ENCODE data around the gene REEP6.
"Not testable (repeated sequence)": the region's sequence is repeated elsewhere in the genome, so short reads cannot be mapped to it uniquely, and the experiment has no call there.

Gene REEP6

DNA sequence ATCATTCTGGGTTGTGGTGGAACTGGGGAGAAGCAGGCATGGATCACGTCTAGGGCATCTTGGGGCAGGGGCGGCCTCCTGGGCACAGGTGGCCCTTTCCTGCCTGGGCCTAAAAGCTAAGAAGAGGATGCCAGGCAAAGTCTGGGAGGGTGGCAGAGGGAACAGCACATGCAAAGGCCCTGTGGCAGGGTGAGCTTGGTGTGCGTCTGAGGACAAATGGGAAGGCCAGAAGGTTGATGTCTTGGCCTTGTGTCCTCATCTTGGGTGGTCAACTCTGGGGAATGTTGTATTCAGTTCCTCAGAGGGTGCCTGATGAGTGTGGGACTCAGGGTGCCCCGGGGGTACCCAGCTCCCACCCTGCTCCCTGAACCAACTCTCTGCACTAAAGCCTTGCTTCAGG, 27.5 kb downstream of the REEP6 start:
- peaks cover 45% of the 10 kb centered on the region for H3K27me3 Mint-ChIP-seq (ENCODE audit: low read depth)
- no peak overlapping the region for H3K27ac Mint-ChIP-seq
- H3K4me3 Mint-ChIP-seq, result no peak overlapping the region
- H3K4me1 Mint-ChIP-seq, result peaks cover 4% of the 10 kb centered on the region
- no peaks in the 10 kb centered on the region for H3K36me3 Mint-ChIP-seq (ENCODE audit: low read depth)
- H3K9me3 Mint-ChIP-seq, result peaks cover 3% of the 10 kb centered on the region
- TF ChIP-seq, protein P1, sequence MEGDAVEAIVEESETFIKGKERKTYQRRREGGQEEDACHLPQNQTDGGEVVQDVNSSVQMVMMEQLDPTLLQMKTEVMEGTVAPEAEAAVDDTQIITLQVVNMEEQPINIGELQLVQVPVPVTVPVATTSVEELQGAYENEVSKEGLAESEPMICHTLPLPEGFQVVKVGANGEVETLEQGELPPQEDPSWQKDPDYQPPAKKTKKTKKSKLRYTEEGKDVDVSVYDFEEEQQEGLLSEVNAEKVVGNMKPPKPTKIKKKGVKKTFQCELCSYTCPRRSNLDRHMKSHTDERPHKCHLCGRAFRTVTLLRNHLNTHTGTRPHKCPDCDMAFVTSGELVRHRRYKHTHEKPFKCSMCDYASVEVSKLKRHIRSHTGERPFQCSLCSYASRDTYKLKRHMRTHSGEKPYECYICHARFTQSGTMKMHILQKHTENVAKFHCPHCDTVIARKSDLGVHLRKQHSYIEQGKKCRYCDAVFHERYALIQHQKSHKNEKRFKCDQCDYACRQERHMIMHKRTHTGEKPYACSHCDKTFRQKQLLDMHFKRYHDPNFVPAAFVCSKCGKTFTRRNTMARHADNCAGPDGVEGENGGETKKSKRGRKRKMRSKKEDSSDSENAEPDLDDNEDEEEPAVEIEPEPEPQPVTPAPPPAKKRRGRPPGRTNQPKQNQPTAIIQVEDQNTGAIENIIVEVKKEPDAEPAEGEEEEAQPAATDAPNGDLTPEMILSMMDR (IDR thresholded peaks at IDR 0.05; ENCODE audit: unreplicated experiment in 3 of 3), result no peak

DNA sequence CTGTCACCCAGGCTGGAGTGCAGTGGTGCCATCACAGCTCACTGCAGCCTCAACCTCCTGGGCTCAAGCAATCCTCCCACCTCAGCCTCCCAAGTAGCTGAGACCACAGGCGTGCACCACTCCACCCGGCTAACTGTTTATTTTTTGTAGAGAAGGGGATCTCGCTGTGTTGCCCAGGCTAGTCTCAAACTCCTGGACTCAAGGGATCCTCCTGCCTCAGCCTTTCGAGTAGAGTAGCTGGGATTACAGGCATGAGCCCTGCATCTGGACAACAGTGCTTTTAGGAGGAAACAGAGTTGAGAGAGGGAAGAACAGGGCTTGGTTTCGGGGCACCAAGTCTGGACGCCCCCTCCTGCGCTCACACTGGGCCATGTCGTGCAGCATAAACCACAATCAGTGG, 28.8 kb downstream of the REEP6 start:
- not testable (repeated sequence) for H3K27ac Mint-ChIP-seq; H3K4me1 Mint-ChIP-seq; H3K9me3 Mint-ChIP-seq; H3K4me3 Mint-ChIP-seq; H3K36me3 Mint-ChIP-seq (ENCODE audit: low read depth)
- H3K27me3 Mint-ChIP-seq (ENCODE audit: low read depth), result peaks cover 46% of the 10 kb centered on the region

DNA sequence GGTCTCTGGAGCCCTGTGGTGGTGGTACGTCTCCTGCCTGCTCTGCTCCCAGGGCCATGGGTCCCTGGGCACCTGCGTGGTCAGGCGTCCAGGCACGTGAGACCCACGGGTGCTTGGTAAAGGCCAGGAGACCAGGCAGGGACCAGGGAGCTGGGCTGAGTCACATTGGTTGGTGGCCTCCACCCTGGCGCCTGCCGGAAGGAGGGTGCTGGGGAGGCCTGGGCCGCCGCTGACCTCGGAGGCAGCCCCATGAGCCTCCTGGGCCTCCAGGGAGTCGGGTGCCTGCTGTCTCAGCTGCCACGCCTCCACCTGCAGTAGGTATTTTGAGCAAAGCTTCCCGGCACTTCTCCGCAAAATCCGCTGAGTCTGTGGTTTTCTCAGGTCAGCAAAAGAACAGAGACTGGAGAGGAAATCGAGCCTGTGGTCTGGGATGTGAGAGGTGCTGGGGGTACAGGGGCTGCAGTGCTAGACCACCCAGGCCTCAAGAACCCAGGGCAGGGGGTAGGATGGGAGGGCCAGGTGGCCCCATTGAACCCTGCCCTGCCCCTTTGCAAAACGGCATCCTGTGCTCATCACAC, 29.3 kb downstream of the REEP6 start:
- Mint-ChIP-seq H3K27me3 (ENCODE audit: low read depth) (peaks cover 48% of the 10 kb centered on the region), H3K4me3 (no peak overlapping the region), H3K9me3 (peaks cover 3% of the 10 kb centered on the region), H3K27ac (no peak overlapping the region), H3K4me1 (peaks cover 12% of the 10 kb centered on the region), H3K36me3 (ENCODE audit: low read depth) (no peaks in the 10 kb centered on the region)
- TF ChIP-seq, protein P1 (IDR thresholded peaks at IDR 0.05; ENCODE audit: unreplicated experiment in 3 of 3), result no peak

DNA sequence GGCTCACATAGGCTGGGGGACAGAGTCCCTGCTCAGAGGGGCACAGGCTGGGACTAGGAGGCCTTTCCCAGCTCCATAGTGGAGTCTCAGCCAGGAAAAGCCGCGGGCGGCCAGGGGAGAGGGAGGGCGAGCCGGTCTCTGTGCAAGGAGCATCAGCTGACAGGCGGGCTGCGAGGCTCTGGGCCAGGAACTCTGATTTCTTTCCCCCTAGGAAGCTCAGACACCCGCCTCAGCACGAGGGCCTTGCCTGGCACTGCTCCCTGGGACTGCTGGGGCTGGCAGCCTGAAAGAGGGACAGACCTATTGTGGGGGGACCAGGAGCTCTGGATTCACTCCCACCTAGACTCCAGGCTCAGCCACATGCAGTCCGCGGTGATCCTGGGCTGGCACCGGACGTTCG, 30.7 kb downstream of the REEP6 start:
- Mint-ChIP-seq H3K9me3 (no peaks in the 10 kb centered on the region), H3K27ac (no peak overlapping the region), H3K4me1 (peaks cover 12% of the 10 kb centered on the region), H3K27me3 (ENCODE audit: low read depth) (peaks cover 50% of the 10 kb centered on the region), H3K4me3 (no peak overlapping the region), H3K36me3 (ENCODE audit: low read depth) (no peaks in the 10 kb centered on the region)
- TF ChIP-seq, protein P1 (IDR thresholded peaks at IDR 0.05; ENCODE audit: unreplicated experiment in 3 of 3), result no peak

DNA sequence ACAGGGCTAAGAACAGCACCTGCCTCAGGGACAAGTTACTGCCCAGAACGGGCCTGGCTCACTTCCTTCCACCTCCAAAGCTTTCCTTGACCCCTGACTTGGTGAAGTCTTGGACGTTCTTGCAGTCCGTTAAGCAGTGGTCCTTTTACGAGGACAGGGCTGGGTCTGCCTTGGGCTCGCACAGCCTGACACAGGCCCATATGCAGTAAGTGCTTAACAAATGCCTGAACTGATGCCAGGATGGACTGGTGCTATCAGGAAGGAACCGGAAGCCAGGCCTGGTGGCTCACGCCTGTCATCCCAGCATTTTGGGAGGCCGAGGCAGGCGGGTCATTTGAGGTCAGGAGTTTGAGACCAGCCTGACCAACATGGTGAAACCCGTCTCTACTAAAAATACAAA, 31.1 kb downstream of the REEP6 start:
- Mint-ChIP-seq H3K27ac (no peak overlapping the region), H3K27me3 (ENCODE audit: low read depth) (peaks cover 49% of the 10 kb centered on the region), H3K36me3 (ENCODE audit: low read depth) (no peaks in the 10 kb centered on the region), H3K9me3 (no peaks in the 10 kb centered on the region), H3K4me3 (peak overlapping the region in 1 of 3 experiments; percentile 29), H3K4me1 (peaks cover 12% of the 10 kb centered on the region)
- TF ChIP-seq, protein P1 (IDR thresholded peaks at IDR 0.05; ENCODE audit: unreplicated experiment in 3 of 3), result no peak

DNA sequence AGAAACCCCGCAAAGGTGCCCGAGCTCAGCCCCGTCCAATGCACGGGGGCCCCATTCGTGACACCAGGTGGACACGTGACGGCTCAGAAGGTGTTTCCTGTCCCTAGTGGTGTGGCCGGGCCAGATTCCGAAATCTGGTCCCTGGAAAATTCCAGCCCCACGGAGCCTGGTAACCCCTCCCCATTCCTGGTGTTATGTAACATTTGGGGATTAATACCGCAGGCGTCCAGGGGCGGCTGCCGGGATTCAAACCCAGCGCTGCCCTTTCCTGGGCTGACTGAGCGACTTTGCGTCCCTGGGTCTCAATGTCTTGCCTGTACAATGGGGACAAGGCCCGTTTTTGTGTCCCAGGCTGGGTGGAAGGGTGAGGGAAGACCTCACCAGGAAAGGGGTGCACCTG, 31.9 kb downstream of the REEP6 start:
- Mint-ChIP-seq H3K27me3 (ENCODE audit: low read depth) (peaks cover 51% of the 10 kb centered on the region), H3K9me3 (no peaks in the 10 kb centered on the region), H3K36me3 (ENCODE audit: low read depth) (no peaks in the 10 kb centered on the region), H3K4me1 (peaks cover 12% of the 10 kb centered on the region), H3K27ac (no peak overlapping the region), H3K4me3 (no peak overlapping the region)
- TF ChIP-seq, protein P1 (IDR thresholded peaks at IDR 0.05; ENCODE audit: unreplicated experiment in 3 of 3), result no peak

Measured in nephron (organoid).